ENCODE measurements around the gene SKOR1.

Gene SKOR1

GRCh38 chr15:67820122-67820991 is 5.0 kb upstream of the SKOR1 start:
- DNase-seq = no peak

- DNase-seq = no peak
Observed at GRCh38 chr15:67820992-67821783, 4.1 kb upstream of the SKOR1 start.

GRCh38 chr15:67821784-67822440 is 3.4 kb upstream of the SKOR1 start:
- no peak for DNase-seq

- no peak for DNase-seq
Observed at GRCh38 chr15:67822537-67823313, 2.6 kb upstream of the SKOR1 start.

- no peak for DNase-seq
Observed at GRCh38 chr15:67823314-67824196, 1.8 kb upstream of the SKOR1 start.

- no peak for DNase-seq
Observed at GRCh38 chr15:67824197-67824968, 926 bp upstream of the SKOR1 start.

GRCh38 chr15:67825881-67826716 is 790 bp downstream of the SKOR1 start:
- DNase-seq = no peak

- DNase-seq = no peak
Observed at GRCh38 chr15:67826717-67827561, 1.6 kb downstream of the SKOR1 start.

- DNase-seq = no peak
Observed at GRCh38 chr15:67827562-67828277, 2.4 kb downstream of the SKOR1 start.

GRCh38 chr15:67828278-67828968 is 3.1 kb downstream of the SKOR1 start:
- no peak for DNase-seq

- no peak for DNase-seq
Observed at GRCh38 chr15:67828969-67829646, 3.8 kb downstream of the SKOR1 start.

- DNase-seq = no peak
Observed at GRCh38 chr15:67829647-67830504, 4.6 kb downstream of the SKOR1 start.

GRCh38 chr15:67831363-67831762 is 6.1 kb downstream of the SKOR1 start:
- no peak for DNase-seq

GRCh38 chr15:67832031-67832551 is 6.8 kb downstream of the SKOR1 start:
- no peak for DNase-seq

GRCh38 chr15:67832897-67833709 is 7.8 kb downstream of the SKOR1 start:
- DNase-seq = no peak

Data from NCI-H187 treated with DMSO at 0.1 percent for 48 hours (cell line).